HUES64 (cell line): ENCODE data around the gene CES5A.
"Not testable (repeated sequence)": the region's sequence is repeated elsewhere in the genome, so short reads cannot be mapped to it uniquely, and the experiment has no call there.

ENCODE experiments used
- H3K27ac ChIP-seq: 2 replicates; pipeline ENCODE4 v1.7.0; 2013; ENCODE audit warnings: low read depth, low read length, inconsistent platforms
- H3K27me3 ChIP-seq: 2 replicates; pipeline ENCODE4 v1.6.1; 2013; ENCODE audit warnings: mild to moderate bottlenecking, low read length; ENCODE audit not compliant: insufficient read depth
- H3K36me3 ChIP-seq: 2 replicates; pipeline ENCODE4 v1.6.1; 2013; ENCODE audit warnings: mild to moderate bottlenecking, low read length; ENCODE audit not compliant: insufficient read depth
- H3K4me1 ChIP-seq: 2 replicates; pipeline ENCODE4 v1.6.1; 2013; ENCODE audit warnings: mild to moderate bottlenecking, low read length, moderate library complexity; ENCODE audit not compliant: insufficient read depth
- H3K4me3 ChIP-seq: 2 replicates; pipeline ENCODE4 v1.5.1; 2013; ENCODE audit warnings: mild to moderate bottlenecking, low read length, moderate library complexity
- H3K9ac ChIP-seq: 2 replicates; pipeline ENCODE4 v1.6.1; 2013; ENCODE audit warnings: mild to moderate bottlenecking, low read depth, low read length
- H3K9me3 ChIP-seq: 2 replicates; pipeline ENCODE4 v1.6.1; 2013; ENCODE audit warnings: low read depth, low read length; ENCODE audit not compliant: insufficient read depth
- WGBS: fragments of 150-250, 120-280 bp; methylation state at CpG from one replicate; pipeline ENCODE4 v1.1.7; 2013; ENCODE audit warnings: missing lambda C conversion rate; 5-methylcytosine and 5-hydroxymethylcytosine counted together

The CES5A gene

GRCh38 chr16:55811811-55812210, 63.4 kb downstream of the CES5A start:
- Histone ChIP-seq H3K27me3 (0 out of 2 replicates have a peak, but pooled peaks cover 3% of the 10 kb centered on the region), H3K9ac (no peak overlapping the region), H3K4me3 (no peak overlapping the region), H3K36me3 (no peaks in the 10 kb centered on the region), H3K27ac (no peak overlapping the region), H3K4me1 (peaks cover 3% of the 10 kb centered on the region; the same call in 1 of the 2 replicates), H3K9me3 (no peaks in the 10 kb centered on the region)
- WGBS: 91% methylated on average over 4 of the region's 4 CpGs

- Histone ChIP-seq H3K9ac (no peak overlapping the region), H3K4me3 (no peak overlapping the region), H3K9me3 (no peaks in the 10 kb centered on the region), H3K4me1 (peaks cover 3% of the 10 kb centered on the region; the same call in 1 of the 2 replicates), H3K36me3 (no peaks in the 10 kb centered on the region), H3K27me3 (0 out of 2 replicates have a peak, but pooled peaks cover 3% of the 10 kb centered on the region), H3K27ac (no peak overlapping the region)
- 89% methylated on average over 8 of the region's 8 CpGs for WGBS
Measured at GRCh38 chr16:55810451-55810961, 64.7 kb downstream of the CES5A start.

- Histone ChIP-seq H3K9ac (no peak overlapping the region), H3K4me3 (no peak overlapping the region), H3K4me1 (peaks cover 3% of the 10 kb centered on the region; the same call in 1 of the 2 replicates), H3K27ac (no peak overlapping the region), H3K36me3 (no peaks in the 10 kb centered on the region), H3K9me3 (no peaks in the 10 kb centered on the region), H3K27me3 (0 out of 2 replicates have a peak, but pooled peaks cover 3% of the 10 kb centered on the region)
- WGBS: 95% methylated on average over 4 of the region's 4 CpGs
Measured at GRCh38 chr16:55809851-55810250, 65.3 kb downstream of the CES5A start.

- Histone ChIP-seq H3K4me3 (no peak overlapping the region), H3K9ac (no peak overlapping the region), H3K4me1 (peaks cover 3% of the 10 kb centered on the region; the same call in 1 of the 2 replicates), H3K9me3 (no peaks in the 10 kb centered on the region), H3K27ac (no peak overlapping the region), H3K36me3 (no peaks in the 10 kb centered on the region), H3K27me3 (0 out of 2 replicates have a peak, but pooled peaks cover 3% of the 10 kb centered on the region)
- 65% methylated on average over 5 of the region's 5 CpGs for WGBS
Measured at GRCh38 chr16:55809386-55809785, 65.8 kb downstream of the CES5A start.

GRCh38 chr16:55808286-55808685, 66.9 kb downstream of the CES5A start:
- H3K27ac ChIP-seq, H3K9ac ChIP-seq, H3K36me3 ChIP-seq, H3K27me3 ChIP-seq, H3K9me3 ChIP-seq, H3K4me1 ChIP-seq, H3K4me3 ChIP-seq: not testable (repeated sequence)
- no CpG with 5 or more reads among the region's 1 CpG for WGBS

- not testable (repeated sequence) for H3K9ac ChIP-seq, H3K36me3 ChIP-seq, H3K4me3 ChIP-seq, H3K9me3 ChIP-seq, H3K27me3 ChIP-seq, H3K27ac ChIP-seq, H3K4me1 ChIP-seq
- no CpG with 5 or more reads among the region's 6 CpGs for WGBS
Measured at GRCh38 chr16:55805104-55805503, 70.1 kb downstream of the CES5A start.

GRCh38 chr16:55803681-55804080, 71.5 kb downstream of the CES5A start:
- H3K27me3 ChIP-seq, H3K4me3 ChIP-seq, H3K4me1 ChIP-seq, H3K36me3 ChIP-seq, H3K9ac ChIP-seq, H3K9me3 ChIP-seq, H3K27ac ChIP-seq: not testable (repeated sequence)
- WGBS: no CpG with 5 or more reads among the region's 8 CpGs
